Measurements from ENCODE around the gene MSI2. TPM values are rescaled to one million over a fixed set of nuclear protein-coding genes. Genes with fewer than 3 reads are reported as not detected.

Gene MSI2
- total RNA-seq, 4 donors from 2014 or later = 9.9 to 18.5 (median 13.8) TPM

DNA sequence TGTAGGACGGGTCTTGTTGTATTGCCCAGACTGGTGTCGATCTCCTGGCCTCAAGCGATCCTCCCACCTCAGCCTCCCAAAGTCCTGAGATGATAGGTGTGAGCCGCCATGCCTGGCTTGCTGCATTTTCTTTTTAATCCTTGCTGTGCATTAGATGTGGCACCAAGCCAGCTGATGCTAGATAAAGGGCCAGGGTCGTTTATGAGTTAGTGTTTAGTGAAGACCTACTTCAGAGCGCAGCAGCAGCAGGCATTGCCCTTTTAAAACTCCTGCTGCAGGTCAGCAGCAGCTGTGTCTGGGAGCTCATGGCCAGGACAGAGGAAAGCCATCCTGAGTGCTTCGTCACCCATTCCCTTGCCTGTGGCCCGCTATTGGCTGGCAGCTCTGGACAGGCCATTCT, 251.5 kb downstream of the MSI2 start:
- TF ChIP-seq POLR2A (IDR thresholded peaks at IDR 0.05) = no peak
- TF ChIP-seq, protein P1, sequence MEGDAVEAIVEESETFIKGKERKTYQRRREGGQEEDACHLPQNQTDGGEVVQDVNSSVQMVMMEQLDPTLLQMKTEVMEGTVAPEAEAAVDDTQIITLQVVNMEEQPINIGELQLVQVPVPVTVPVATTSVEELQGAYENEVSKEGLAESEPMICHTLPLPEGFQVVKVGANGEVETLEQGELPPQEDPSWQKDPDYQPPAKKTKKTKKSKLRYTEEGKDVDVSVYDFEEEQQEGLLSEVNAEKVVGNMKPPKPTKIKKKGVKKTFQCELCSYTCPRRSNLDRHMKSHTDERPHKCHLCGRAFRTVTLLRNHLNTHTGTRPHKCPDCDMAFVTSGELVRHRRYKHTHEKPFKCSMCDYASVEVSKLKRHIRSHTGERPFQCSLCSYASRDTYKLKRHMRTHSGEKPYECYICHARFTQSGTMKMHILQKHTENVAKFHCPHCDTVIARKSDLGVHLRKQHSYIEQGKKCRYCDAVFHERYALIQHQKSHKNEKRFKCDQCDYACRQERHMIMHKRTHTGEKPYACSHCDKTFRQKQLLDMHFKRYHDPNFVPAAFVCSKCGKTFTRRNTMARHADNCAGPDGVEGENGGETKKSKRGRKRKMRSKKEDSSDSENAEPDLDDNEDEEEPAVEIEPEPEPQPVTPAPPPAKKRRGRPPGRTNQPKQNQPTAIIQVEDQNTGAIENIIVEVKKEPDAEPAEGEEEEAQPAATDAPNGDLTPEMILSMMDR (IDR thresholded peaks at IDR 0.05) = no peak
- intact Hi-C loops (cut with DNase I; ENCODE audit: low total_unique reads) = no loop called here
- no peak for DNase-seq (ENCODE audit: low spot score in 2 of 2)
- H3K4me3 ChIP-seq (ENCODE audit: low read depth, poor library complexity, severe bottlenecking) = no peak overlapping the region
- WGBS, 2 donors = 80 to 83% methylated on average over 8 of the region's 8 CpGs

DNA sequence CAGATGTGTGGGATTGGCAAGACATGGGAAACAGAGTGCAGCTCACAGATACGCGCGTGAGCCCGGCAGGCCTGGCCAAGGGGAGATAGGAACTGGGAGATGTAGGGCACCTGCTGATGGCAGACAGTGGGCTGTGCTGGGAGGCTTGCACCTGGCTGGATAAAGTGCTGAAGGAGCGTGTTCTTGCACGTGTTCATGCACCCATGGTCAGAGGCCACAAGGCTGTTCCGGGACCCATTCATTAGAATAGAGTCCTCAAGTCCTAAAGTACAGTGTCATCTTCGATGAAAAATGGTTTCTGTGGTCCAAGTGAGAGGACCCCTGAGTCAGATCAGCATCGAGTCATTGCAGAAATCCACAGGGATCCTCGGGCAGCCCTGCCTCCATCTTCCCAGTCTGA, 252.3 kb downstream of the MSI2 start:
- WGBS, 2 donors = 92 to 94% methylated on average over 10 of the region's 10 CpGs
- no peak overlapping the region for H3K4me3 ChIP-seq (ENCODE audit: low read depth, poor library complexity, severe bottlenecking)
- TF ChIP-seq, protein P1 (IDR thresholded peaks at IDR 0.05) = no peak
- no peak for DNase-seq (ENCODE audit: low spot score in 2 of 2)
- intact Hi-C loops (cut with DNase I; ENCODE audit: low total_unique reads) = no loop called here

DNA sequence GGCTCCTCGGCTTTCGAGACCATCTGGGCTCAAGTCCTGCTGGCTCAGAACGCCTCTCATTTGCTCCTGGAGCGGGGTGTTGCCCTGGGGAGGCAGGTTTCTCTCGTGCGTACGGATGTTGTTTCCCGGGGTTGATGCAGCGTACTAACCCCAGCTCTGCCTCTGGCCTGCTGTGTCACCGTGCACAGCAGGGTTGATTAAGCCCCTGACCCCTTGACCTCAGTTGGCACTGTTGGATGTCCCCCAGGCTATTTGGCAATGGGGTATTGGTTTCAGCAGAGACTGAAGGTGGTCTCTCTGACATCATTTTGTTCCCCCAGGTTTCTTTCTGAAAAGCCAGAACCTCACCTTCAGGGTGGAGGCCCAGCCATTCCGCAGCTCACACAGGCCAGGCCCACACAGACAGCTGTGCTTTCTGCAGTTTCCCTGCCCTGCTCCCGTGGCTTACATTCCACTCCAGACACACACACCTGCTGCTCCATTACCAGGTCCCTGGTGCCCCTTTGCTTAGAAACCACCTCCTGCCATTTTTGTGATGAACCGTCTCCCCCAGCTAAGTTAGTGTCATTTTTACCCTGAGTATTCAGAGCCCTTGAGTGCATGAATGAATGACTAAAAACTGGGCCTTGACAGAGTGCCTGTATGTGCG, 255.3 kb downstream of the MSI2 start:
- WGBS, 2 donors = 93 to 94% methylated on average over 14 of the region's 14 CpGs
- no peak for TF ChIP-seq POLR2A (IDR thresholded peaks at IDR 0.05)
- TF ChIP-seq, protein P1 (IDR thresholded peaks at IDR 0.05) = no peak
- no peak for DNase-seq (ENCODE audit: low spot score in 2 of 2)
- no peak overlapping the region for H3K4me3 ChIP-seq (ENCODE audit: low read depth, poor library complexity, severe bottlenecking)
- intact Hi-C loops (cut with DNase I; ENCODE audit: low total_unique reads) = loop anchor here (5.0 kb wide), 1 partner anchor 1681 kb away; no protein-coding TSS in a partner anchor

DNA sequence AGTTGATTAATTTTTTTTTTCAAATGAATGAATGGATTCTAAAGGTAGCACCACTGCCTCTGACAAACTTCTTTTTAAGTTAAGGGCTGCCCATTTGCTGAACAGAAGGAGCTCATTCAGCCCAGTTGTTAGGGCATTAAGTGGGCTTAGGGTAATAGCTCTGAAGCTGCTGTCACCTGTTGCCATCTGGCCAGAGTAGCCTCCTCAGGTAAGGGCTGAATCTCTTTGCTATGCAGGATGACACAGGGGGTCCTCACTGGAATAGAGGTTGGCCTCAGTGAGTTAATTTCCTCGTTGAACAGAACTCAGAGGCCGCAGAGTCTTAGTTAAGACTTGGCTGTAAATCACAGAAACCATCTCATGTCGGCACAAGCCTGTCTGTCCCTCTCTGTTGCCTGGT, 255.9 kb downstream of the MSI2 start:
- TF ChIP-seq POLR2A (IDR thresholded peaks at IDR 0.05) = no peak
- TF ChIP-seq, protein P1 (IDR thresholded peaks at IDR 0.05) = no peak
- WGBS, 2 donors = 80 to 85% methylated on average over 3 of the region's 3 CpGs
- no peak overlapping the region for H3K4me3 ChIP-seq (ENCODE audit: low read depth, poor library complexity, severe bottlenecking)
- intact Hi-C loops (cut with DNase I; ENCODE audit: low total_unique reads) = loop anchor here (5.0 kb wide), 1 partner anchor 1680 kb away; no protein-coding TSS in a partner anchor
- no peak for DNase-seq (ENCODE audit: low spot score in 2 of 2)

DNA sequence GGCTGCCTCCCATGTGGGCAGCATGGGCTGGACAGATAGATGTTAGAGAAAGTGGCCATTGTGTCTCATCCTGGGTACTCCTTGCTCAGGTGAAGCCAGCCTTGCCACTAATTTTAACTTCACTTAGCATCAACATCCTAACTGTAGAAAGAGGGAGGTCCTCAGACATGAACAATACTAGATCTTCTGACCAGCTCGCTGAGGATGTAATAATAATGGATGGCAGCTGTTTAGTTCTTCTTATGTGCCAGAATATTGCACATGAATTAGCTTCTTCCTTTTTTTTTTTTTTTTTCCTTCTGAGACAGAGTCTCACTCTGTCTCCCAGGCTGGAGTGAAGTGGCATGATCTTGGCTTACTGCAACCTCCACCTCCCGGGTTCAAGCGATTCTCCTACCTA, 256.4 kb downstream of the MSI2 start:
- DNase-seq (ENCODE audit: low spot score in 2 of 2) = no peak
- TF ChIP-seq, protein P1 (IDR thresholded peaks at IDR 0.05) = no peak
- TF ChIP-seq POLR2A (IDR thresholded peaks at IDR 0.05) = no peak
- intact Hi-C loops (cut with DNase I; ENCODE audit: low total_unique reads) = loop anchor here (5.0 kb wide), 1 partner anchor 1680 kb away; no protein-coding TSS in a partner anchor
- 90 to 92% methylated on average over 3 of the region's 3 CpGs for WGBS, 2 donors
- no peak overlapping the region for H3K4me3 ChIP-seq (ENCODE audit: low read depth, poor library complexity, severe bottlenecking)

DNA sequence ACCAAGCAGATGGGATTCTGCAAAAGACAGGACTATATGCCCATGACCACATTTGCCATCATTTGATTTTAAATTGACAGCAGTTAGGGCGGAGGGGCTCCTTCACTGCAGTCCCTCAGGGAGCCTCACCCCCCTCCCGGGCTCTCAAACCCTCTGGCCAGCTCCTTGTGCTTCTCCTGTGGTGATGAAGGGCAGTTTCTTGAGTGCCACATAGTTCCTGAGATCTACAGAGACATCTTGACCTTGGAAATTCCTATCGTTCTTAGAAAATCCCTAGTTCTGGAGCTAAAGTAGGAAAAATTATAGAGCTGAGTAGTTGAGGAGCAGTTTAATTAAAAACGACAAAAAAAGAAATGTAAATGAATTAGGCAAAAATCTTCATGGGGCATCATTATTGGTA, 257.2 kb downstream of the MSI2 start:
- 79 to 82% methylated on average over 4 of the region's 4 CpGs for WGBS, 2 donors
- intact Hi-C loops (cut with DNase I; ENCODE audit: low total_unique reads) = loop anchor here (5.0 kb wide), 1 partner anchor 1679 kb away; no protein-coding TSS in a partner anchor
- DNase-seq (ENCODE audit: low spot score in 2 of 2) = no peak
- no peak overlapping the region for H3K4me3 ChIP-seq (ENCODE audit: low read depth, poor library complexity, severe bottlenecking)
- TF ChIP-seq POLR2A (IDR thresholded peaks at IDR 0.05) = no peak
